ENCODE results near the gene RPS6KC1. TPM values are rescaled to one million over a fixed set of nuclear protein-coding genes. Genes with fewer than 3 reads are reported as not detected.
"Not testable (repeated sequence)": the region's sequence is repeated elsewhere in the genome, so short reads cannot be mapped to it uniquely, and the experiment has no call there.

The RPS6KC1 gene
- total RNA-seq, 1 donor from 2014 or later = 8.5 TPM

DNA sequence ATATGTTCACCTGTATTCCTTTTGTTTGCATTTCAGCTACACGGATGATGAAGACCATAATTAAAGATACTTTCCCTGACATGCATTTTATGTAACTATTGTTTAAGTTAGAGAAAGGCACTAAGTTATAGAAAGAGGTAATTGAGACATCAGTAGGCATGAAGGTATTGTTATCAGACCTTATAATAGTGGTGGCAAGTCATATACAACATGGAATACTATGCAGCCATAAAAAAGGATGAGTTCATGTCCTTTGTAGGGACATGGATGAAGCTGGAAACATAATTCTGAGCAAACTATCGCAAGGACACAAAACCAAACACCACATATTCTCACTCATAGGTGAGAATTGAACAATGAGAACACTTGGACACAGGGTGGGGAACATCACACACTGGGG lies 109.4 kb downstream of the RPS6KC1 start:
- ATAC-seq = not testable (repeated sequence)

DNA sequence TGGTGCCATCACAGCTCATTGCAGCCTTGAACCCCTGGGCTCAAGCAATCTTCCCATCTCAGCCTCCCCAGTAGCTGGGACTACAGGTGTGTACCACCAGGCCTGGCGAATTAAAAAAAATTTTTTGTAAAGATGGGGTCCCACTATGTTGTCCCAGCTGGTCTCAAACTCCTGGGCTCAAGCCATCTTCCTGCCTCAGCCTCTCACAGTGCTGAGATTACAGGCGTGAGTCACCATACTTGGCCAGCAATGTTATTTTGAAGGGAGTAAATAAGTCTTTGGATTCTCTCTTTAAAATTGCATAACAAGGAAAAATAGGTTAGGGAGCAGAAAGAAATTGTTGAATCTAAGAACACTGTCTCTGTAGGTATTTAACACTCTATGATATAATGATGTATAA lies 111.3 kb downstream of the RPS6KC1 start:
- no peak for ATAC-seq

DNA sequence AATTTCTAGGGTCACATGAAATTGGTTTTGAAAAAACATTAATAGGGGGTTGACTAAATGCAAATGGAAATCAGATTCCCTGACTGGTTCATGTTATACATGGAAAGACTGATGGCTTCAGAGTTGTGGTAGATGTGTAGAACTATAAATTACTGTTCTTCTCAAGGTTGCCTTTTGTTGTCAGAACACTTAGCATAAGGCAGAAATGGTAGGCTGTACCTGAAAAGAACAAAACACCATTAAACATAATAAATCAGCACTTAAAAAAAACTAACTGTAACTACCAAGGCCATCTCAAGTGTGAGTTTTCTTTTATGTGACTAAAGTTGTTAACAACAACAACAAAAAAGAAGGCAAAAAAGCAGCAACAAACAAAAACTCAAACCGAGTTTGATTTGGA lies 111.8 kb downstream of the RPS6KC1 start:
- no peak for ATAC-seq

DNA sequence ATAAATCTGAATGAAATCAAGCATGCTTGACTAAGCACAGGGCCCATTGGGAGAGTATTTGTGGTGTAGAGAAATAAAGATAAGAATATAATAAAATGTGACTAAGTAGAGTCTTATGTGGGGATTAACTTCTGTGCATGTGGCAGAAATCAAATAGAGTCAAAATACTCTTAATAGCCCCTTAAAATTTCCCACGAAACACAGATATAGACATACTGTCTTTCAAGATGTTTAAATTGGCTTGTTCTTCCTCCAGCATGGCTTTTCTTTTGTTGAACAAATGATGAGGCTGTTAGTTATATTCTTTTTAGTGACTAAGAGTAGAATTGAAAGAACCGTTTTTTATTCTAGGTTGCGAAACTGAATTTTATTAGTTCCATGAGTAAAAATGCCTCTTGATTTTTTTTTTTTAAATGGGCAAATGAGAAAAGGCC lies 112.3 kb downstream of the RPS6KC1 start:
- ATAC-seq = no peak

DNA sequence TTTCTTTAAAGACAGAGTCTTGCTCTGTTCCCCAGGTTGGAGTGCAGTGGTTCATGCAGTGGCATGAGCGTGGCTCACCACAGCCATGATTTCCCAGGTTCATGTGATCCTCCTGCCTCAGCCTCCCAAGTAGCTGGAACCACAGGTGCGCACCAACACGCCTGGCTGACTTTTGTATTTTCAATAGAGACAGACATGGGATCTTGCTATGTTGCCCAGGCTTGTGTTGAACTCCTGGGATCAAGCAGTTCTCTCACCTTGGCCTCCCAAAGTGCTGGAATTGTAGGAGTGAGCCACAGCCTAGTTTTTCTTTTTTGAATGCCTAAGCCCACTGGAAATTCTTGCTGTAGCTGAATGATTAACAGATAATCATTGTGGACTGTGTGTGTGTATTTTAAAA lies 113.5 kb downstream of the RPS6KC1 start:
- no peak for ATAC-seq

DNA sequence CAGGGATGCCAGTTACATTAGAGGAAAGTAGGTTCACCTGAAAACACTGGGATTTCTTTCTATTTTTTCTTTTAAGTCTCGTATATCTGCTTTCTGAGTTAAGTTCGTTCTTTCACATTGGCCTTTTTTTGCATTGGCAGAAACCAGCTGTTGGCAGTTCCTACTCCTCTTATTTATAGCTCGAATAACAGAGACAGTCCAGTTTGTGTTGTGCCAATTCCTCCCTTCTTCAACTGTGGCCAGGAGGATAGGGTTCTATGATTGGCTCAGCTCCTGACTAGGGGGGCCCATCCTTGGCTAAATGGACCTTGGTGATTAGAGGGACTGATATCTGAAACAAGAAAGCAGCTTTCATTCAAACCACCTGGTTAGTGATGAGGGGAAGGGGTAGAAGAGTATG lies 115.8 kb downstream of the RPS6KC1 start:
- no peak for ATAC-seq

DNA sequence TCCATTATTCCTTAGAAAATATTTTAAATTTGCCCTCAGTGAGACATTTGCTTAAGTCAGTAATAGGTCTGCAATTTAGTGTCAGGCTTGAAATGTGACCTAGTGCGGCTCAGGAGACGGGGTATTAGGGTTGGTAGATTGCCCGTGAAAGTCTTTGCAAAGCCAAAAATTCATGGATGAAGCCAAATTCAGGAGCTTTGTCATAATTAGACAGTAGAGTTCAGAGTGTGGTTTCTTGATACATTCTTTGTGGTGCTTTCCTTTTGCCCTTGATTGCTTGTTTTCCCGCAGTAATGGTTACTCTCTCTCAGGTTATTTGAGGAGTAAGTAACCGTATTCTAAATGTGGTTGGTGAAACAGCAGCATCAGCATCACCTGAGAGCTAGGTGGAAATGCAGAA lies 120.7 kb downstream of the RPS6KC1 start:
- ATAC-seq = no peak

DNA sequence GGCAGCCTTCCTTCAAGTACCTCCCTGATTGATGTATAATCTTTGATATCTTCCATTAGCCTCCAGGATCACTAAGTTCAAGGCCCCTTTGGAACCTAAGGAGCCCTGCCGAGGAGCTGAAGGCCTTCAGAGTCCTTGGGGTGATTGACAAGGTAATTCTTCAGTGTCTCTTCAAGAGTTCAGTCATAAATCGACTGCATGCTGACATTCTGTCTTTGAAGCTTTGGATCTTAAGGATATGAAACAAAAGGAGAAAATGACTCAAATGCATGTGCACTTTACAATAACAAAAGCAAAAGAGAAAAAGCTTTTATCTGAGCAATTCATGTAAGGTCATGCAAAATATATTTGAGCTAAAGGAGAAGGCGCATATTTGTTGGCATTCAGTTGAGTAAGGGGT lies 125.3 kb downstream of the RPS6KC1 start:
- no peak for ATAC-seq

DNA sequence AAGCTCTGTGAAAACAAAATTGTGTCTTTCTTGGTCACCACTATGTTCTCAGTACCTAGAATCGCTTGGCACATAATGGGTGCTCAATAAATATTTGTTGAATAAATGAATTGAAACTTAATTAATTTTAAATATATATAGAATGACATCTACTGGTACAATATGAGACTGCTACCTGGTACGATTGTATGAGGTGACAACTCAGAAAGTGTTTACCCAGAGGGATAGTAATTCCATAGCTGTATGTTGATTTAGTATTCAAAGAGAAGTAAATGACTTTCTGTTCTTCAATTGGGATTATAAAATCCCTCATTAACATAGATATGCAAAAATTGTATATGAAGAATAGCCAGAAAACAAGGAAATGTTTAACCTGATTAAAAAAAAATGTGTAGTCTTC lies 128.7 kb downstream of the RPS6KC1 start:
- no peak for ATAC-seq

DNA sequence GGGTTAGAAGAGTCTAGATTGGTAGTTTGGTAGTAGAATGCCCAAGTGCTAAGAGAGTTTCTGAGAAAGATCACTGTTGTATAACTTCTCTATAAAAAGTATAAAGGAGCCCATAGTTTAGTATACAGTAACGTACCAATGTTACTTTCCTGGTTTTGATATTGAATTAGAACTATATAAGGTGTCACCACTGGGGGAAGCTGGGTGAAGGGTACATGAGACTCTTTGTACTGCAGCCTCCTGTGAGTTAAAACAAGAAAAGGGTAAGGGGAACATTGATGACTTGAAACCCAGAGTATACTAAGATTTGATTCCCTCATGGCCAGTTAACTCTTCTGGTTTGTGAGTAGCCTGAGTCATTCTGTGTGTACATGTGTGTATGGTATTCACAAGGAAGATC lies 129.8 kb downstream of the RPS6KC1 start:
- no peak for ATAC-seq

DNA sequence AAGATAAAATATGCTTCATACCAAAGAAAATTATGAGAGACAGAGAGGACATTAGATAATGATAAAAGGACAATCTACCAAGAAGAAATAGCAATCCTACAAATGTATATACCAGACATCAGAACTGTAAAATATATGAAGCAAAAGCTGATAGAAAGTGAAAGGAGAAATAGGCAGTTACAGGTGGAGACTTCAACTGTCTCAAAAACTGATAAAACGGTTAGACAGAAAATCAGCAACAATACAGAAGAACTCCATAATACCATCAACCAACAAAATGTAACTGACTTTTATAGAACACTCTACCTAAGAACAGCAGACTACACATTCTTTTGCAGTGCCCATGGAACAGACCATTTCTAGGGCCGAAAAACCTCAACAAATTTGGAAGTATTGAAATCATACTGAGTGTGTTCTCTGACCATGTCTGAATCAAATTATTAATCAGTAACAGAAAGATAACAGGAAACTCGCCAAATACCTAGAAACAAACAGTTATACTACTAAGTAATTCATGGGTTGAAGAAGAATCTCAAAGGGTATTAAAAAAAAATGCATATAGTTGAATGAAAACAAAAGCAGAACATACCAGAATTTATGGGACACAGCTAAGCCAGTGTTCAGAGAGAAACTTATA lies 132.1 kb downstream of the RPS6KC1 start:
- ATAC-seq = no peak

DNA sequence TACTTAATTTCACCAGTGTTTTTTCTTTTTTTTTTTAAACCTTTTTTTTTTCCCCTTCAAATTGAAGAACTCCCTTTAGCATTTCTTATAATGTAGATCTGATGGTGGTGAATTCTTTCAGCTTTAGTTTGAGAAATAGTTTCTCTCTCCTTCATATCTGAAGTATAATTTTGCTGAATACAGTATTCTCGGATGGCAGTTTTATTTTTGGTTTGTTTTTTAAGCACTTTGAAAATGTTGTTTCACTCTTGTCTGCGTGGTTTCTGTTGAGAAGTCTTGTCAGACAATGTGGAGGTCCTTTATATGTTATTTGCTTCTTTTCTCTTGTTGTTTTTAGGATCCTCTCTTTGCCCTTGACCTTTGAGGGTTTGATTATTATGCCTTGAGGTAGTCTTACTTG lies 135.1 kb downstream of the RPS6KC1 start:
- ATAC-seq = no peak

DNA sequence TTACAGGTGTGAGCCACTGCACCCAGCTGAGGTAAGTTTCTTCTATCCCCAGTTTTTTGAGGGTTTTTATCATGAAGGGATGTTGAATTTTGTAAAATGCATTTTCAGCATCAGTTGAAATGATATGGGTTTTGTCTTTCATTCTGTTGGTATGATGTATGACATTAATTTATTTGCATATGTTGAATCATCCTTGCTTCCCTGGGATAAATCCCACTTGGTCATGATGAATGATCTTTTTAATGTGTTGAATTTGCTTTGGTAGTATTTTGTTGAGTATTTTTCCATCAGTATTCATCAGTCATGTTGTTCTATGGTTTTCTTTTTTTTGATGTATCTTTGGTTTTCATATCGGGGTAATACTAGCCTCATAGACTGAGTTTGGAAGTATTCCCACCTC lies 141.0 kb downstream of the RPS6KC1 start:
- ATAC-seq = no peak

DNA sequence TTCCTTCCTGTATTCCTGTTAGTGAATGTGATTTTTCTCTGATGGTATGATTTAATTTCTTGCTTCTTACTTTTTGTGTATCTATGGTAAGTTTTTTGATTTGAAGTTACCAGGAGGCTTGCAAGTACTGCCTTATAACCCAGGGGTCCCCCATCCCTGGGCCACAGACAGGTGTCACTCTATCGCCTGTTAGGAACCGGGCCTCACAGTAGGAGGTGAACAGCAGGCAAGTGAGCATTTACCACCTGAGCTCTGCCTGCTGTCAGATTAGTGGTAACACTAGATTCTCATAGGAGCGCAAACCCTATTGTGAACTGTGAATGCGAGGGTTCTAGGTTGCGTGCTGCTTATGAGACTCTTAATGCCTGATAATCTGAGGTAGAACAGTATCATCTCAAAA lies 143.3 kb downstream of the RPS6KC1 start:
- ATAC-seq = no peak

DNA sequence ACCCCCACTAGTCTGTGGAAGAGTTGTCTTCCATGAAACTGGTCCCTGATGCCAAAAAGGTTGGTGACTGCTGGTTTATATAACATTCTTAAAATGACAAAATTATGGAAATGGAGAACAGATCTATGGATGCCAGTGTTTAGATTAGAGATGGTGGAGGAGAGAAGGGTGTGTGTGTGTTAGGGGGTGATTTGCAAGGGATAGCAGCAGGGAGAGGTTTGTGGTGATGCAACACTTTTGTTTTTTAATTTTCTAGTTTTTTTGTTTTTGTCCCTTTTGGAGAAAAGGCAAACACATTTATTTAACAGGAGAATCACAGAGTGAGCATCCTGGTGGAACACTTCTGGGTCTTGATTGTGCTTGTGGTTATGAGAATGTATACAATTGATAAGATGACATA lies 143.8 kb downstream of the RPS6KC1 start:
- no peak for ATAC-seq

DNA sequence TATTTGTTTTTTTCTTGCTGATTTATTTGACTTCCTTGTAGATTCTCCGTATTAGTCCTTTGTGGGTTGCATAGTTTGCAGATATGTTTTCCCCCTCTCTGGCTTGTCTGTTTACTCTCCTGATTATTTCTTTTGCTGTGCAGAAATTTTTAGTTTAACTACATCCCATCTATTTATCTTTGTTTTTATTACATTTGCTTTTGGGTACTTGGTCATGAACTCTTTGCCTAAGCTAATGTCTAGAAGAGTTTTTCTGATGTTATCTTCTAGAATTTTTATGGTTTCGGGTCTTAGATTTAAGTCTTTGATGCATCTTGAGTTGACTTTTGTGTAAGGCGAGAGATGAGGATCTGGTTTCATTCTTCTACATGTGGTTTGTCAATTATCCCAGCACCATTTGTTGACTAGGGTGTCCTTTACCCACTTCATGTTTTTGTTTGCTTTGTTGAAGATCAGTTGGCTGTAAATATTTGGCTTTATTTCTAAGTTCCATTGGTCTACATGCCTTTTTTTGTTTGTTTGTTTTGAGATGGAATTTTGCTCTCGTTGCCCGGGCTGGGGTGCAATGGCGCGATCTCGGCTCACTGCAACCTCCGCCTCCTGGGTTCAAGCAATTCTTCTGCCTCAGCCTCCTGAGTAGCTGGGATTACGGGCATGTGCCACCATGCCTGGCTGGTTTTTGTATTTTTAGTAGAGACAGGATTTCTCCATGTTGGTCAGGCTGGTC lies 145.4 kb downstream of the RPS6KC1 start:
- ATAC-seq = not testable (repeated sequence)

DNA sequence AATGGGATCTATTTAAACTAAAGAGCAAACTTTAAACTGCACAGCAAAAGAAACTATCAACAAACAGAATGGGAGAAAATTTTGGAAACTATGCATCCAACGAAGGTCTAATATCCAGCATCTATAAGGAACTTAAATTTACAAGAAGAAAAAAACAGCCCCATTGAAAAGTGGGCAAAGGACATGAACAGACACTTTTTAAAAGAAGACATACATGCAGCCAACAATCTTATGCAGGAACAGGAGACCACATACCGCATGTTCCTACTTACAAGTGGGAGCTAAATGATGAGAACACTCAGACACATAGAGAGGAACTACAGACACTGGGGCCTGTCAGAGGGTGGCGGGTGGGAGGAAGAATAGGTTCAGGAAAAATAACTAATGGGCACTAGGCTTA lies 149.6 kb downstream of the RPS6KC1 start:
- no peak for ATAC-seq

DNA sequence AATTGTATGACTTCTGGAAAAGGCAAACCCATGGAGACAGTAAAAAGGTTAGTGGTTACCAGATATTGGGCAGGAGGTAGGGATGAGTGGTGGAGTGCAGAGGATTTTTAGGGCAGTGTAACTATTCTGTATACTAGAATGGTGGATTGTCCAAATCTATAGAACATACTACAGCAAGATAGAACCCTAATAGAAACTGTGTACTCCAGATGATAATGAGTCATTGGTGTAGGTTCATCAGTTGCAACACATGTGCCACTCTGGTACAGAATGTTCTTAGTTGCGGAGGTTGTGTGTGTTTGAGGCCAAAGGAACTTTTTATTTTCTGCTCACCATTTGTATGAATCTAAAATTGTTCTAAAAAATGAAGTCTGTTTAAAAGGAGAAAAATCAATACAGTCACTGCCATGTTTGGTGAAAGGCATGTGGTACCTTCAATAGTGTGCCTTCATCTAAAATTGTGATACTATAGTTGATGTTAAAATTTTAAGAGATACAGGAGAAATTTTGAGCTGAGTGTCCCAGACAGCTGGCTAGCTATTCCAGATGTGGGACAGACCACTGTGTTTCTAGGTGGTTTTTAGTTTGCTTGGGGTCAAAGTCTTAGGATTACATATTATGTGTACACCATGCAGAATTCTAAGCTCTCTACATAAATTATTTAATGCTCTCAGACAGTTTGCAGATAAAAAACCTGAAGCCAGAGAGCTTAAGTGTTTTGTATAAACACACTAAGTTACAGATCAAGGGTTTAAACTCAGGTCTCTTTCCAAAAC lies 150.5 kb downstream of the RPS6KC1 start:
- no peak for ATAC-seq

DNA sequence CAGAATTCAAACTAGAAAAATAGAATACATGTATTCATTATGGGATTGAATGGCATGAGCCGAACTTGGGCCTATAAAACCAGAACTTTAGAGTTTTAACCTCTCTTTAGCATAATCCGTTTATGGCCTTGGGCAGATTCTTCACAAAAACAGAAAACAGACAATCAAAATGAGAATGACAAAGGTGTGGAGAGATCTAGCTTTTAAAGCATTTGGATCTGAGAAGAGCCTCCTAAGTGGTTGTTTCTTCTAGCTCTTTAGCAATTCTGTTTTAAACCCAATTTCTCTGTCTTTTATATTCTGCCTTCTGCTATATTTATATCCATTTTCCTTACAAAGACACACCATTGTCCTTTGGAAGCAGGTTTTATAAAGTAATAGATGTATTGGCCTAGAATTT lies 160.2 kb downstream of the RPS6KC1 start:
- ATAC-seq = no peak

DNA sequence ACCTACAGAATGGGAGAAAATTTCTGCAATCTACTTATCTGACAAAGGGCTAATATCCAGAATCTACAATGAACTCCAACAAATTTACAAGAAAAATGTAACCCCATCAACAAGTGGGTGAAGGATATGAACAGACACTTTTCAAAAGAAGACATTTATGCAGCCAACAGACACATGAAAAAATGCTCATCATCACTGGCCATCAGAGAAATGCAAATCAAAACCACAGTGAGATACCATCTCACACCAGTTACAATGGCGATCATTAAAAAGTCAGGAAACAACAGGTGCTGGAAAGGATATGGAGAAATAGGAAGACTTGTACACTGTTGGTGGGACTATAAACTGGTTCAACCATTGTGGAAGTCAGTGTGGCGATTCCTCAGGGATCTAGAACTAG lies 168.0 kb downstream of the RPS6KC1 start:
- not testable (repeated sequence) for ATAC-seq

DNA sequence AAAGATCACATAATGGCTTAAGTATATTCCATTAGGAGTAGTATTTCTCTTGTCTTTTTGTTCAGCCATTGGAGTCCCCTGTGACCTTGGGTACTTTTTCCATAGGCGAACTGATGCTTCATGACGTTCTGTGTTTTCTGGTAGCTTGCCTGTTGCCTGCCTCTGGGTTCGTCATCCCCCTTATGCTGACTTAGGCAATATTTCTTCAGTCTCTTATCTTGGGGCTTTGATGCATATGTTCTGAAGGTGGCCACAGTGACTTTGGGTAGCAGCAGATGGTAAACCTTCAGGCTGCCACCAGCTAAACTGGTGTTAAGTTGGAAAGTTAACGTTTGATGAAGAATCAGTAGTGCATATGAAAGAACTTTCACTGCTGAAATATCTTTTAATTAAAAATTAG lies 170.2 kb downstream of the RPS6KC1 start:
- no peak for ATAC-seq

DNA sequence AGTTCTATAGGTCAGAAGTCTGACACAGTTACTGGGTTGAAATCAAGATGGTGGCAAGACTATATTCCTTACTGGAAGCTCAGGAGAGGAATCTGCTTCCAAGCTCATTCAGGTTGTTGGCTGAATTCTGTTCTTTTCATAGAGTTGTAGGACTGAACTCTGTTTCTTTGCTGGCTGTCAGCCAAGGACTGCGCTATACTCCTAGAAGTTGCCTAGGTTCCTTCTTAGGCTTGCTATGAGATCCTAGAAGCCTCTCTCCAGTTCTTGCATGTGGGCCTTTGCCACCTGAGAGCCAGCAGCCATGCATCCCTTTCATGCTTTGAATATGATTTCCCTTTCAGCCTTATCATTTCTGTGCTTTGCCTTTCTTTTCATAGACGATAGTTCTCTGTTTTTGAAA lies 176.4 kb downstream of the RPS6KC1 start:
- ATAC-seq = no peak

DNA sequence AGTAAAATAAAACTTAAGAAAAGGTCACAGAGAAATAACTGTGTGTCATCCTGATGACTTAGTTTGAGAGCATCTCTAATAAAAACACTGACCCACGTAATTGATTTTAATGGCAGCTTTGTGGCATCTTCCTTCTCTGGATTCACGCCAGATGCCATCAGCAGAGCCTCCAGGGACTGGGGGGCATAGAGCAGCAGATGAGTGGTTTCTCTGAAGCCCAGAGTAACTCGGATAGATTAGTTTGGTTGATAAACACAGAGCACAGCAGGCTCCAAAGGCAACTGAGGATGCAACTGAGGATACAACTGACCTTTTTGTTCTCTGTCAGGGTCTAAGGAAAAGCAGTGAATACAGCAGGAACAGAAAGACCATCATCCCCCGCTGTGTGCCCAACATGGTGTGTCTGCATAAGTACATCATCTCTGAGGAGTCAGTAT lies 180.8 kb downstream of the RPS6KC1 start:
- ATAC-seq = no peak

DNA sequence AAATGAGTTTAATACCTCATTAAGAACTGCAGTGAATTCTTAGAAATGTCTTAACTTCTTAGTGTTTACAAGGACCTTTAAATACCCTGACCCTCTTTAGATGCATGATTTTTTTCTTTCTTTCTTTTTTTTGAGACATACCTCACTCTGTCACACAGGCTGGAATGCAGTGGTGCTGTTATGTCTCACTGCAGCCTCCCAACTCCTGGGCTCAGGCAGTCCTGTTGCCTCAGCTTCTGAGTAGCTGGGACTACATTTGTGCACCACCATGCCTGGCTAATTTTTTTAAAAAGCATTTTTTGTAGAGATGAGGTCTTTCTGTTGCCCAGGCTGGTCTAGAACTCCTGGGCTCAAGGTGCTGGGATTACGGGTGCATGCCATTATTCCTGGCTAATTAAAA lies 191.8 kb downstream of the RPS6KC1 start:
- no peak for ATAC-seq

Data from esophagus mucosa (tissue), 1 donor.